Fibroblast of the aortic adventitia (primary cell): ENCODE measurements around the gene CACNA2D3. TPM values are rescaled to one million over a fixed set of nuclear protein-coding genes. Genes with fewer than 3 reads are reported as not detected.

Experiments used
- DNase-seq: peaks from one replicate; pipeline ENCODE4 v3.0.0-alpha.2; 2010; ENCODE audit warnings: low read depth
- H3K4me3 ChIP-seq: 2 replicates; pipeline ENCODE4 v1.5.1; 2011; ENCODE audit warnings: low read depth, mild to moderate bottlenecking, control low read depth, low read length, moderate library complexity
- CTCF ChIP-seq: IDR thresholded peaks from 2 replicates; pipeline ENCODE4 v1.5.1; 2011; ENCODE audit warnings: mild to moderate bottlenecking, low read length, control low read depth, inconsistent platforms; ENCODE audit not compliant: insufficient read depth
- total RNA-seq: library from RNA; depleted of rRNA; stranded (reverse); fragments of >200 nt; gene quantifications from 2 replicates; pipeline ENCODE4 v1.2.3, GENCODE V29; 2012; ENCODE audit warnings: low replicate concordance

CACNA2D3 gene
- total RNA-seq, 1 donor = 0.45 TPM

- no peak for TF ChIP-seq CTCF
- DNase-seq = no peak
- H3K4me3 ChIP-seq = no peak overlapping the region
Observed at GRCh38 chr3:54596087-54596486, 473.7 kb downstream of the CACNA2D3 start.

DNA sequence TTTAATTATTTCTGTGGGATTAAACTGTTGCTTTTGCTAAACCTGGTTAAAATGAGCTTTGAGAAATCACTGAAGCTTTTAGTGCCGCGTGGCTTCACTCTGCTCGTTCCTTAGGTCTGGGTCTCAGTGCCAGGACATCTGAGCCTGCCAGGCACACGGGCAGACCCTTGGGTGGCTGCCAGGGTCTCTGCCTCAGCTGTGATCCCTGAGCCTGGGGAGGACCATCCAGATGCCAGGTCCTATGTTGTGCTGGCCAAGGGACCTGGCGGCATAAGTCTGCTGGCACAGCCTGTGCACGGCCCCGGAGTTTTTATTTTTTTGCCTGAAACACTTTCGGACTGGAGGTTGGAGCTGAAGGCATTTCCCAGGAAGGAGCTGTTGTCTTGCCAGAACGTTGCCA is 477.4 kb downstream of the CACNA2D3 start:
- no peak for TF ChIP-seq CTCF
- no peak overlapping the region for H3K4me3 ChIP-seq
- no peak for DNase-seq

GRCh38 chr3:54600441-54601204 is 478.3 kb downstream of the CACNA2D3 start:
- DNase-seq = no peak
- no peak for TF ChIP-seq CTCF

GRCh38 chr3:54604495-54604894 is 482.1 kb downstream of the CACNA2D3 start:
- no peak overlapping the region for H3K4me3 ChIP-seq
- no peak for DNase-seq
- TF ChIP-seq CTCF = no peak

More at GRCh38 chr3:54600441-54601204, 478.3 kb downstream of the CACNA2D3 start:
- no peak overlapping the region for H3K4me3 ChIP-seq

DNA sequence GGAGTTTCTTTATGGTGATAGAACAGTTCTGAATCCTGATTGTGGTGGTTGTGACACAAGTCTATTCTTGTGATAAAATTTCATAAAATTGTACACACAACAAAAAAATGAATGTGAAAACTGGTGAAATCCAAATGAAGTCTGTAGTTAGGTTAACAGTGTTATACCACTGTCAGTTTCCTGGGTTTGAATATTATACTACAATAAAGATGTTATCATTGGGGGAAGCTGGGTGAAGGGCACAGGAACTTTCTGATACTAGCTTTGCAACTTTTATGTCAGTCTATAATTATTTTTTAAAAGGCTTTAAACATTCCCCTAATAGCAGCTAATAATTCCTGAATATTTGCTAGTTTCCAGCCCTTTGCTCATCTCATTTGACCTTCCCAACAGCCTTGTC is 485.7 kb downstream of the CACNA2D3 start:
- TF ChIP-seq CTCF = no peak
- H3K4me3 ChIP-seq = no peak overlapping the region
- DNase-seq = no peak

DNA sequence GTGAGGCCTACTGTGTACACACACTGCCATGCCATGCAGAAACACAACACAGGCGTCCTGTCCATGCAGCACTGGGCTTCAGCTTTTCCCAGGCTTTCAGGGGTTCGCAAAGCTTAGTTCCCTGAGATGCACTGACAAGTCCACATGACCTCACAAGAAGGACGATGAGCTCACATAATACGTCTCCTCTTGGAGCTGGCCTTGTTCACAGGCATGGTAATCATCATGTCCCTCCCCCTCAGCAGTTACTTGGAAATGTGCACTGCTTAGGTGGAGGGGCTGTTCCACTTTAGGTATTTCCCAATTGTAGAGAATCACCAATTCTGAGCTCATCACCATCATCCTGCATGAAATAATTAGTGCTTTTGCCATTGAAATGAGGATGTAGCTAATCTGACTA is 496.7 kb downstream of the CACNA2D3 start:
- no peak for DNase-seq
- no peak overlapping the region for H3K4me3 ChIP-seq
- TF ChIP-seq CTCF = no peak

GRCh38 chr3:54619531-54619930 is 497.2 kb downstream of the CACNA2D3 start:
- no peak for DNase-seq
- no peak for TF ChIP-seq CTCF
- no peak overlapping the region for H3K4me3 ChIP-seq
